ENCODE data around the gene CCDC33. TPM values are rescaled to one million over a fixed set of nuclear protein-coding genes. Genes with fewer than 3 reads are reported as not detected.

Gene CCDC33
- total RNA-seq, 1 donor from 2014 or later = not detected

GRCh38 chr15:74252291-74252690 lies 16.2 kb downstream of the CCDC33 start:
- peaks cover 8% of the 10 kb centered on the region for H3K27me3 Mint-ChIP-seq (ENCODE audit: unreplicated experiment)
- no peak overlapping the region for H3K4me3 Mint-ChIP-seq (ENCODE audit: unreplicated experiment)
- no peaks in the 10 kb centered on the region for H3K9me3 Mint-ChIP-seq (ENCODE audit: unreplicated experiment)
- H3K36me3 Mint-ChIP-seq (ENCODE audit: unreplicated experiment) = no peaks in the 10 kb centered on the region
- DNase-seq (ENCODE audit: extremely low spot score, unreplicated experiment) = no peak
- peaks cover 34% of the 10 kb centered on the region for H3K4me1 Mint-ChIP-seq (ENCODE audit: unreplicated experiment)
- TF ChIP-seq, protein P1, sequence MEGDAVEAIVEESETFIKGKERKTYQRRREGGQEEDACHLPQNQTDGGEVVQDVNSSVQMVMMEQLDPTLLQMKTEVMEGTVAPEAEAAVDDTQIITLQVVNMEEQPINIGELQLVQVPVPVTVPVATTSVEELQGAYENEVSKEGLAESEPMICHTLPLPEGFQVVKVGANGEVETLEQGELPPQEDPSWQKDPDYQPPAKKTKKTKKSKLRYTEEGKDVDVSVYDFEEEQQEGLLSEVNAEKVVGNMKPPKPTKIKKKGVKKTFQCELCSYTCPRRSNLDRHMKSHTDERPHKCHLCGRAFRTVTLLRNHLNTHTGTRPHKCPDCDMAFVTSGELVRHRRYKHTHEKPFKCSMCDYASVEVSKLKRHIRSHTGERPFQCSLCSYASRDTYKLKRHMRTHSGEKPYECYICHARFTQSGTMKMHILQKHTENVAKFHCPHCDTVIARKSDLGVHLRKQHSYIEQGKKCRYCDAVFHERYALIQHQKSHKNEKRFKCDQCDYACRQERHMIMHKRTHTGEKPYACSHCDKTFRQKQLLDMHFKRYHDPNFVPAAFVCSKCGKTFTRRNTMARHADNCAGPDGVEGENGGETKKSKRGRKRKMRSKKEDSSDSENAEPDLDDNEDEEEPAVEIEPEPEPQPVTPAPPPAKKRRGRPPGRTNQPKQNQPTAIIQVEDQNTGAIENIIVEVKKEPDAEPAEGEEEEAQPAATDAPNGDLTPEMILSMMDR (IDR thresholded peaks at IDR 0.05) = no peak
- H3K27ac Mint-ChIP-seq (ENCODE audit: unreplicated experiment) = peak overlapping the region; percentile 51

GRCh38 chr15:74252721-74253120 lies 16.6 kb downstream of the CCDC33 start:
- Mint-ChIP-seq H3K27ac (ENCODE audit: unreplicated experiment) (no peak overlapping the region), H3K9me3 (ENCODE audit: unreplicated experiment) (no peaks in the 10 kb centered on the region), H3K4me3 (ENCODE audit: unreplicated experiment) (no peak overlapping the region), H3K27me3 (ENCODE audit: unreplicated experiment) (peaks cover 11% of the 10 kb centered on the region), H3K4me1 (ENCODE audit: unreplicated experiment) (peaks cover 37% of the 10 kb centered on the region), H3K36me3 (ENCODE audit: unreplicated experiment) (no peaks in the 10 kb centered on the region)
- no peak for DNase-seq (ENCODE audit: extremely low spot score, unreplicated experiment)
- TF ChIP-seq, protein P1 (IDR thresholded peaks at IDR 0.05) = no peak

GRCh38 chr15:74253211-74253921 lies 17.2 kb downstream of the CCDC33 start:
- peaks cover 12% of the 10 kb centered on the region for H3K27me3 Mint-ChIP-seq (ENCODE audit: unreplicated experiment)
- H3K36me3 Mint-ChIP-seq (ENCODE audit: unreplicated experiment) = no peaks in the 10 kb centered on the region
- peak overlapping the region; percentile 44 for H3K27ac Mint-ChIP-seq (ENCODE audit: unreplicated experiment)
- H3K4me1 Mint-ChIP-seq (ENCODE audit: unreplicated experiment) = peaks cover 43% of the 10 kb centered on the region
- DNase-seq (ENCODE audit: extremely low spot score, unreplicated experiment) = no peak
- H3K4me3 Mint-ChIP-seq (ENCODE audit: unreplicated experiment) = no peak overlapping the region
- H3K9me3 Mint-ChIP-seq (ENCODE audit: unreplicated experiment) = no peaks in the 10 kb centered on the region
- TF ChIP-seq, protein P1 (IDR thresholded peaks at IDR 0.05) = no peak

- TF ChIP-seq, protein P1 (IDR thresholded peaks at IDR 0.05) = no peak
- Mint-ChIP-seq H3K27ac (ENCODE audit: unreplicated experiment) (no peak overlapping the region), H3K27me3 (ENCODE audit: unreplicated experiment) (peaks cover 19% of the 10 kb centered on the region), H3K9me3 (ENCODE audit: unreplicated experiment) (no peaks in the 10 kb centered on the region), H3K4me1 (ENCODE audit: unreplicated experiment) (peaks cover 49% of the 10 kb centered on the region), H3K36me3 (ENCODE audit: unreplicated experiment) (no peaks in the 10 kb centered on the region), H3K4me3 (ENCODE audit: unreplicated experiment) (no peak overlapping the region)
- DNase-seq (ENCODE audit: extremely low spot score, unreplicated experiment) = no peak
These were observed 21.0 kb downstream of the CCDC33 start for GRCh38 chr15:74257105-74257504.

- no peak for DNase-seq (ENCODE audit: extremely low spot score, unreplicated experiment)
- H3K27me3 Mint-ChIP-seq (ENCODE audit: unreplicated experiment) = peaks cover 20% of the 10 kb centered on the region
- no peaks in the 10 kb centered on the region for H3K36me3 Mint-ChIP-seq (ENCODE audit: unreplicated experiment)
- no peaks in the 10 kb centered on the region for H3K9me3 Mint-ChIP-seq (ENCODE audit: unreplicated experiment)
- peaks cover 44% of the 10 kb centered on the region for H3K4me1 Mint-ChIP-seq (ENCODE audit: unreplicated experiment)
- no peak overlapping the region for H3K4me3 Mint-ChIP-seq (ENCODE audit: unreplicated experiment)
- TF ChIP-seq, protein P1 (IDR thresholded peaks at IDR 0.05) = no peak
- H3K27ac Mint-ChIP-seq (ENCODE audit: unreplicated experiment) = no peak overlapping the region
These were observed 21.5 kb downstream of the CCDC33 start for GRCh38 chr15:74257623-74258022.

Data from osteocyte (in vitro differentiated cells).